Measurements from ENCODE around the gene SEC14L1. TPM values are rescaled to one million over a fixed set of nuclear protein-coding genes. Genes with fewer than 3 reads are reported as not detected.

SEC14L1 gene
- total RNA-seq, 4 donors from 2014 or later: 18.2 to 187 (median 46.5) TPM

DNA sequence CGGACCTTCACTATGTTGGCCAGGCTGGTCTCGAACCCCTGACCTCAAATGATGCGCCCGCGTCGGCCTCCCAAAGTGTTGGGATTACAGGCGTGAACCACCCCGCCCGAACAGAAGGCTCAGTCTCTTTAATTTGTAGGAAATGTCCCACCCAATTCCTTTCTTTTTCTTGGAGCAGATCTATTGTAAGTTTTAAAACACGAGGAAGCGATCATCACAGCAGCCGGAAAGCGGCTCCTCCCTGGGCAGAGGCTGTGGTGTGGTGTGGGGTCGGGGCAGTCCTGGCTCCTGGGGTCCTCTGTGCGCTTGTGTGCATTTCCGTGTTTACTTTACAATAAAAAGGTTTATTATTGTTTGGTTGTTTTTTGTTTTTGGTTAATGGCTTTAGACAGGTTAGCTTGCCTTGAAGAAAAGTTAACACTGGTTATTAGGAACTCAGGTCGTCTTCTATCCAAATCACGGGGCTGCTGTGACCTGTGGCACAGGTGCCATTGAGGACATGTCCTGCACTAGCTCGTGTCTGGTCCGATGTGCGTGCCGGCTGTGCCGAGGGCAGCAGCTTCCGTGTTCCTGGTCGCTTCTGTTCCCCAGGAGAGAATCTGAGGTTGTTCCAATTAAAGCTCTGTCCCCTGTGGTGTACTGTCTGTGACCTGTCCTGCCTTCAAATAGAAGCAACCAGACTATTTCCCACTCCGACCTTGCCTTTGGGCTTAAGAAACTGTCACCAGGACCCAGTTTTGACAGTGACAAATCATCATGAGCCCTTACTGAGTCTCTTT, 83.1 kb downstream of the SEC14L1 start:
- H3K27ac ChIP-seq: peak overlapping the region in 2 of 4 donors; percentile 18 to 25
- DNase-seq: no peak
- peaks cover 0 to 5% (median 0%) of the 10 kb centered on the region in 4 donors for H3K9me3 ChIP-seq
- H3K4me3 ChIP-seq: no peak overlapping the region
- no peak for TF ChIP-seq POLR2A (IDR thresholded peaks at IDR 0.05)
- TF ChIP-seq, protein P1, sequence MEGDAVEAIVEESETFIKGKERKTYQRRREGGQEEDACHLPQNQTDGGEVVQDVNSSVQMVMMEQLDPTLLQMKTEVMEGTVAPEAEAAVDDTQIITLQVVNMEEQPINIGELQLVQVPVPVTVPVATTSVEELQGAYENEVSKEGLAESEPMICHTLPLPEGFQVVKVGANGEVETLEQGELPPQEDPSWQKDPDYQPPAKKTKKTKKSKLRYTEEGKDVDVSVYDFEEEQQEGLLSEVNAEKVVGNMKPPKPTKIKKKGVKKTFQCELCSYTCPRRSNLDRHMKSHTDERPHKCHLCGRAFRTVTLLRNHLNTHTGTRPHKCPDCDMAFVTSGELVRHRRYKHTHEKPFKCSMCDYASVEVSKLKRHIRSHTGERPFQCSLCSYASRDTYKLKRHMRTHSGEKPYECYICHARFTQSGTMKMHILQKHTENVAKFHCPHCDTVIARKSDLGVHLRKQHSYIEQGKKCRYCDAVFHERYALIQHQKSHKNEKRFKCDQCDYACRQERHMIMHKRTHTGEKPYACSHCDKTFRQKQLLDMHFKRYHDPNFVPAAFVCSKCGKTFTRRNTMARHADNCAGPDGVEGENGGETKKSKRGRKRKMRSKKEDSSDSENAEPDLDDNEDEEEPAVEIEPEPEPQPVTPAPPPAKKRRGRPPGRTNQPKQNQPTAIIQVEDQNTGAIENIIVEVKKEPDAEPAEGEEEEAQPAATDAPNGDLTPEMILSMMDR (IDR thresholded peaks at IDR 0.05): no peak
- H3K27me3 ChIP-seq: no peaks in the 10 kb centered on the region
- no peaks in the 10 kb centered on the region for H3K4me1 ChIP-seq
- H3K36me3 ChIP-seq: peaks cover 0 to 4% (median 0%) of the 10 kb centered on the region in 3 donors

DNA sequence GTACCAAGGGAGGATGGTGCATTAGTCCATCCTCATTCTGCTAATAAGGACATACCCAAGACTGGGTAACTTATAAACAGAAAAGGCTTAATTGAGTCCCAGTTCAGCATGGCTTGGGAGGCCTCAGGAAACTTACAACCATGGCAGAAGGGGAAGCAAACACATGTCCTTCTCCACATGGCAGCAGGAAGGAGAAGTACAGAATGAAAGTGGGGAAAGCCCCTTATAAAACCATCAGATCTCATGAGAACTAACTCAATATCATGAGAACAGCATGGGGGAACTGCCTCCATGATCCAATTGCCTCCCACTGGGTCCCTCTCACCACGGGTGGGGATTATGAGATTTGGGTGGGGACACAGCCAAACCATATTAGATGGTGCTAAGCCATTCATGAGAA, 84.5 kb downstream of the SEC14L1 start:
- Histone ChIP-seq H3K9me3 (peaks cover 0 to 5% (median 0%) of the 10 kb centered on the region in 4 donors), H3K27me3 (no peaks in the 10 kb centered on the region), H3K4me3 (no peak overlapping the region), H3K4me1 (no peaks in the 10 kb centered on the region), H3K36me3 (no peaks in the 10 kb centered on the region), H3K27ac (no peak overlapping the region)
- no peak for DNase-seq
- TF ChIP-seq POLR2A (IDR thresholded peaks at IDR 0.05): no peak

DNA sequence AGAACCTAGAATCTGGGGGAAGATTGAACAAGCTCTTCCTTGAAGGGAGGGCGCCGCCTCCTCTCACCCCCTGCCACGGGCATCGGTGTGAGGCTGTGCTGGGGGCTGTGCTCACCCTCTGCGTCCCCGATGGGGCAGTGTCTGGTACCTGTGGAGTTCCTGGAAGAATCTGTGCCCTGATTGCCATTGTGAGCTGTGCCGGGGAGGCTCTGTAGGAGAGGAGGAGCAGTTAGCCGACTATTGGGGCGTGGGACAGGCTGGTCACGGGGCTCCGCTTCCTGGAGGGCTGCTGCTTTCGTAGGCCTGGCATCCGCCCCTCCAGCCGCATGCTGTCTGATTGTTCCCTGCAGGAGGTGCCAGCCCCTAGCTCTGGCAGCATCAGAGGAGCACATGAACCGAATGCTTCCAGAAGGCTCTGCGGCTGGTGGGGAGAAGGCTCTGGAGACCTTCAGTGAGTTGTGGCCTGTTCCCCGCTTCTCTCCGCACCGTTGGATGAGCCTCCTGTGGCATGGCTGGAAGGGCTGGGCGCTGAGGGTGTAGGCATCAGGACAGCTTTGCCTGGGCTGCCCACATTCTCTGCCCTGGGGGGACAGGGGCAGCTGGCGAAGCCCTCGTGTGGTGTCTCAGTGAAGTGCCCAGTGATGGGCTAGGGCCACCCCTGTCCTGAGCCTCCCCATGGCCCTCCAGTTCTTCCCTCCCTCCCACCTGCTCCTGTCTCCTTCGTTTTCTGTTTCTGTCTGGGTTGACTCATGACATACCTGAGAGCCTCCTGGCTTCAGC, 86.9 kb downstream of the SEC14L1 start:
- Histone ChIP-seq H3K27ac (peak overlapping the region in 1 of 4 donors; percentile 5), H3K4me1 (no peaks in the 10 kb centered on the region), H3K9me3 (peaks cover 0 to 5% (median 0%) of the 10 kb centered on the region in 4 donors), H3K36me3 (no peaks in the 10 kb centered on the region), H3K27me3 (no peaks in the 10 kb centered on the region), H3K4me3 (no peak overlapping the region)
- TF ChIP-seq, protein P1 (IDR thresholded peaks at IDR 0.05): no peak
- TF ChIP-seq POLR2A (IDR thresholded peaks at IDR 0.05): no peak
- DNase-seq: no peak

DNA sequence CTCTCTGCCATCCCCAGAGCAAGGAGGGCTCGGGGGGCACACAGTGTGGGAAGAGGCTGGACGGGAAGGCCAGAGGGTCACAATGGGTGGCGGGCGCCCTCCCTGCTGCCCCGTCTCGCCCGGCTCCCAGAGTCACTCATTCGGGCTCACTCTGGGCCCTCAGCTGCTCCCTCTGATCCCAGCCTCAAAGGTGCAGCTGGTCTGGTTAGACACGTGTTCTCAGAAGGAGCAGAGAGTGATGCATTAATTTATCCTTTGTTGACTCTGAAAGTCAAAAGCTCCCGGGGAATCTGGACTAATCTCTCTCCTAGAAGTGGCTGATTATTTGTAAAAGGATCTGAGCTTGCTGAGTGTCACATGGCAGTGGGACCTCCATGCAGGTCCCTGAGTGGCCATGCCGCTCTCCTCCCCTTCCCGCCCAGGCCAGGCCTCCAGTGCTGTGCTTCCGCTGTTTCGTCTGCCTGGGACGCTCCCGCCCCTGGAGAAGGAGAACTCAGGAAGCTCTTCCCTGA, 87.5 kb downstream of the SEC14L1 start:
- H3K9me3 ChIP-seq: peaks cover 0 to 5% (median 0%) of the 10 kb centered on the region in 4 donors
- no peaks in the 10 kb centered on the region for H3K4me1 ChIP-seq
- TF ChIP-seq, protein P1 (IDR thresholded peaks at IDR 0.05): no peak
- no peak for TF ChIP-seq POLR2A (IDR thresholded peaks at IDR 0.05)
- H3K27me3 ChIP-seq: no peaks in the 10 kb centered on the region
- DNase-seq: no peak
- no peak overlapping the region for H3K27ac ChIP-seq
- H3K36me3 ChIP-seq: no peaks in the 10 kb centered on the region
- H3K4me3 ChIP-seq: no peak overlapping the region

DNA sequence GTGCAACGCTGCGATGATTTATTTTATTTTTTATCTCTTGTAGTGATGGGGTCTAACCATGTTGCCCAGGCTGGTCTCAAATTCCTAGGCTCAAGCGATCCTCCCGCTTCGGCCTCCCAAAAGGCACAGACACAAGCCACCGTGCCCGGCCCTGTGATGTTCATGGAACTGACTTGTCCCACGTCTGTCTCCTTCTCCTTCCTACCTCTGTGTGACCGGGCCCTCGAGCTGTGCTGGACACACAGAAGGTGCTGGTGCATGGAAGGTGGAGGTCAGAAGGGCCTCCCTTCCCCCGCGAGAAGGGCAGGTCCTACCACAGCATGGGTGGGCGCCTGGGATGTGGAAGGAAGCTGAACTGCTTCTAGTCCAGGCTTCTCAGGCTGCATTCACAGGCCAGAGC, 88.0 kb downstream of the SEC14L1 start:
- H3K36me3 ChIP-seq: no peaks in the 10 kb centered on the region
- H3K27ac ChIP-seq: no peak overlapping the region
- peaks cover 0 to 5% (median 0%) of the 10 kb centered on the region in 4 donors for H3K9me3 ChIP-seq
- DNase-seq: no peak
- H3K4me3 ChIP-seq: no peak overlapping the region
- no peaks in the 10 kb centered on the region for H3K27me3 ChIP-seq
- TF ChIP-seq, protein P1 (IDR thresholded peaks at IDR 0.05): no peak
- no peak for TF ChIP-seq POLR2A (IDR thresholded peaks at IDR 0.05)
- no peaks in the 10 kb centered on the region for H3K4me1 ChIP-seq
